Neutrophil (primary cell): ENCODE measurements around the gene RRM1.
A peak's percentile ranks its signal among the peaks of the same experiment; 100 is the strongest.

ENCODE experiments used
- H3K27ac ChIP-seq: fragments of 200-600 bp; sonication (generic); 2 replicates; pipeline ENCODE4 v1.5.1; 2016; ENCODE audit warnings: mild to moderate bottlenecking, moderate library complexity
- H3K27me3 ChIP-seq: fragments of 200-600 bp; sonication (generic); 2 replicates; pipeline ENCODE4 v1.6.0; 2016; ENCODE audit warnings: mild to moderate bottlenecking
- H3K36me3 ChIP-seq: fragments of 200-600 bp; sonication (generic); 2 replicates; pipeline ENCODE4 v1.5.1; 2017
- H3K4me1 ChIP-seq, 2 experiments: fragments of 200-600 bp in 1 of 2; sonication (generic) in 1 of 2; 1 replicate in 1 of 2; 2 replicates in 1 of 2; pipeline versions ENCODE4 v1.5.1 to v1.6.1; 2013 to 2016; ENCODE audit warnings: low read depth in 1 of 2, low read length in 1 of 2, mild to moderate bottlenecking in 1 of 2, moderate library complexity in 1 of 2; ENCODE audit not compliant: control insufficient read depth in 1 of 2, insufficient read depth in 1 of 2
- H3K4me3 ChIP-seq, 2 experiments: fragments of 200-600 bp in 1 of 2; sonication (generic) in 1 of 2; 1 replicate in 1 of 2; 2 replicates in 1 of 2; pipeline ENCODE4 v1.5.1; 2013 to 2016; ENCODE audit warnings: low read depth in 1 of 2, low read length in 1 of 2, mild to moderate bottlenecking in 1 of 2, moderate library complexity in 1 of 2
- H3K9me3 ChIP-seq: fragments of 200-600 bp; sonication (generic); 2 replicates; pipeline ENCODE4 v1.5.1; 2016
- CTCF ChIP-seq: fragments of 200-600 bp; sonication (generic); IDR thresholded peaks from 2 replicates; pipeline ENCODE4 v1.5.1; 2016; ENCODE audit warnings: antibody characterized with exemption

The RRM1 gene

GRCh38 chr11:4071325-4071724 lies 23.3 kb upstream of the RRM1 start:
- Histone ChIP-seq H3K27ac (no peak overlapping the region), H3K27me3 (no peaks in the 10 kb centered on the region), H3K4me1 (peaks cover 34 to 48% of the 10 kb centered on the region in 2 experiments), H3K4me3 (no peak overlapping the region), H3K9me3 (no peaks in the 10 kb centered on the region), H3K36me3 (peaks cover 31% of the 10 kb centered on the region)
- no peak for TF ChIP-seq CTCF

- H3K27me3 ChIP-seq, result no peaks in the 10 kb centered on the region
- no peaks in the 10 kb centered on the region for H3K9me3 ChIP-seq
- H3K4me3 ChIP-seq, result no peak overlapping the region
- peaks cover 30 to 44% of the 10 kb centered on the region in 2 experiments for H3K4me1 ChIP-seq
- peaks cover 31% of the 10 kb centered on the region for H3K36me3 ChIP-seq
- H3K27ac ChIP-seq, result peak overlapping the region; percentile 24
- no peak for TF ChIP-seq CTCF
Observed at GRCh38 chr11:4071914-4072313, 22.7 kb upstream of the RRM1 start.

GRCh38 chr11:4072668-4073285 lies 21.8 kb upstream of the RRM1 start:
- Histone ChIP-seq H3K4me1 (peaks cover 26 to 37% of the 10 kb centered on the region in 2 experiments), H3K4me3 (no peak overlapping the region), H3K9me3 (no peaks in the 10 kb centered on the region), H3K27ac (peak overlapping the region; percentile 24), H3K36me3 (peaks cover 31% of the 10 kb centered on the region), H3K27me3 (no peaks in the 10 kb centered on the region)
- peak; percentile 80 for TF ChIP-seq CTCF

- TF ChIP-seq CTCF, result no peak
- no peaks in the 10 kb centered on the region for H3K27me3 ChIP-seq
- peaks cover 38% of the 10 kb centered on the region for H3K36me3 ChIP-seq
- no peak overlapping the region for H3K27ac ChIP-seq
- H3K4me1 ChIP-seq, result peaks cover 17 to 22% of the 10 kb centered on the region in 2 experiments
- H3K9me3 ChIP-seq, result no peaks in the 10 kb centered on the region
- no peak overlapping the region for H3K4me3 ChIP-seq
Observed at GRCh38 chr11:4074266-4074665, 20.3 kb upstream of the RRM1 start.

- peaks cover 48% of the 10 kb centered on the region for H3K36me3 ChIP-seq
- H3K9me3 ChIP-seq, result no peaks in the 10 kb centered on the region
- no peak for TF ChIP-seq CTCF
- no peak overlapping the region for H3K4me3 ChIP-seq
- no peaks in the 10 kb centered on the region for H3K27me3 ChIP-seq
- no peak overlapping the region for H3K27ac ChIP-seq
- H3K4me1 ChIP-seq, result peaks cover 4 to 8% of the 10 kb centered on the region in 2 experiments
Observed at GRCh38 chr11:4076774-4077173, 17.8 kb upstream of the RRM1 start.
